ENCODE data around the gene KCNN1.

DNA sequence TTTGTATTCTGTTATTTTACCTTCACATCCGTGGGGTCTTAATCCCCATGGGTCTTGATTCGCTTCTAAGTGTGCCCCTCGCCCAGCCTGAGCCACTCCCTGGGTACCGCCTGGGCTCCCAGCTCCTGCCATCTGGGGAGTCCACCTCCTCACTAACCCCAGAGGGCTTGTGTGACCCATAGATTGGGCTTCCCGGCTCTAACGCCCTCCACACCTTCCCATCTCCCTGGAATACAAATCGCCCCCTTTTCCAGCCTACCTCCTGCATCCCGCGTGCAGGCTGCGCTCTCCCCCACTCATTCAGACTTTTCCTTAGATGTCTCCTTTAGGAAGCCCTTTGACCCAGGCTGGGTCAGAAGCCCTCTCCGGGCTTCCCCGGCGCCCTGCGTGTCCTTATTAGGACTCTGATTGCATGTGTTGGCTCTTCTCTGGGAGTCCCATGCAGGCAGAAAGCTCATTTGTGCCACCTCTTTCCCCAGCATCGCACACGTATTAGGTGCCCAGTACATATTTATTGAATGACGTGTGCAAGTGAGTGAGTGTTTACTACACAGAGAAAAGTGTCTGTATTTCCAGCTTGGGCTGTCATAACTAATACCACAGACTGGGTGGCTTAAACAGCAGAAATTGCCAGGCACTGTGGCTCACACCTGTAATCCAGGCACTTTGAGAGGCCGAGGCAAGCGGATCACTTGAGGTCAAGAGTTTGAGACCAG lies 33.3 kb upstream of the KCNN1 start:
- TF ChIP-seq, protein P1, sequence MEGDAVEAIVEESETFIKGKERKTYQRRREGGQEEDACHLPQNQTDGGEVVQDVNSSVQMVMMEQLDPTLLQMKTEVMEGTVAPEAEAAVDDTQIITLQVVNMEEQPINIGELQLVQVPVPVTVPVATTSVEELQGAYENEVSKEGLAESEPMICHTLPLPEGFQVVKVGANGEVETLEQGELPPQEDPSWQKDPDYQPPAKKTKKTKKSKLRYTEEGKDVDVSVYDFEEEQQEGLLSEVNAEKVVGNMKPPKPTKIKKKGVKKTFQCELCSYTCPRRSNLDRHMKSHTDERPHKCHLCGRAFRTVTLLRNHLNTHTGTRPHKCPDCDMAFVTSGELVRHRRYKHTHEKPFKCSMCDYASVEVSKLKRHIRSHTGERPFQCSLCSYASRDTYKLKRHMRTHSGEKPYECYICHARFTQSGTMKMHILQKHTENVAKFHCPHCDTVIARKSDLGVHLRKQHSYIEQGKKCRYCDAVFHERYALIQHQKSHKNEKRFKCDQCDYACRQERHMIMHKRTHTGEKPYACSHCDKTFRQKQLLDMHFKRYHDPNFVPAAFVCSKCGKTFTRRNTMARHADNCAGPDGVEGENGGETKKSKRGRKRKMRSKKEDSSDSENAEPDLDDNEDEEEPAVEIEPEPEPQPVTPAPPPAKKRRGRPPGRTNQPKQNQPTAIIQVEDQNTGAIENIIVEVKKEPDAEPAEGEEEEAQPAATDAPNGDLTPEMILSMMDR (IDR thresholded peaks at IDR 0.05), result no peak
- no peak for TF ChIP-seq POLR2A (IDR thresholded peaks at IDR 0.05)

Data from testis (tissue), 2 donors.